ENCODE results near the gene APBB2.
"Not testable (repeated sequence)": the region's sequence is repeated elsewhere in the genome, so short reads cannot be mapped to it uniquely, and the experiment has no call there.

APBB2 gene

DNA sequence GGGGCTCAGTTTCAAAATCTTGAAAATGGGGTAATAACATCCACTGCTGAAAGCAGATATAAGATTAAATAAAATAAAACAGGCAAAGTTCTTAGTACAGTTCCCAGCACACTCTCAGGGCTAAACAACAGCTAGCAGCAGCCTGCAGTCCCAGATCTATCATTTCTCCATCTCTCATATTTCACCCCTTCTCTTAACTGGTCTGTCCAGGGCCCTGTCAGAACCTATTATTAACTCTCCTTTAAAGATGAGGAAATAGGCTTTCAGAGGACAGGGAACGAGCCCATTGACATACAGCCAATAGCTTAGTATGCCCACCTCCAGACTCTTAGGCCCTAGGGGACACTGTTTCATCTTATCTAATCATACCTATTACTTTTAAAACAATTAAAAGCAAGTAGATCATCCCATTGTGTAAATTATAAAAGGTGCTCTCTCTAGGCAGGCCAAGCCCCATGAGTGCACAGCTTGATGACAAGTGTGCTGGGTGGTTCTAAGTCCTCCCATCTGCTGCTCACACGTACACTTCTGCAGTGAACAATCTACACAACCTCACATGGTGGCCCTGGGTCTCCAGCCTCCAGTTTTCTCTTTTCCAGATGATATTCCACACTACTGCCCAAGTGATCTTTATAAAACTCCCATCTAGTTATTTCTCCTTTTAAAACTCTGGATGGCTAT lies 119.0 kb downstream of the APBB2 start:
- no peak for DNase-seq

DNA sequence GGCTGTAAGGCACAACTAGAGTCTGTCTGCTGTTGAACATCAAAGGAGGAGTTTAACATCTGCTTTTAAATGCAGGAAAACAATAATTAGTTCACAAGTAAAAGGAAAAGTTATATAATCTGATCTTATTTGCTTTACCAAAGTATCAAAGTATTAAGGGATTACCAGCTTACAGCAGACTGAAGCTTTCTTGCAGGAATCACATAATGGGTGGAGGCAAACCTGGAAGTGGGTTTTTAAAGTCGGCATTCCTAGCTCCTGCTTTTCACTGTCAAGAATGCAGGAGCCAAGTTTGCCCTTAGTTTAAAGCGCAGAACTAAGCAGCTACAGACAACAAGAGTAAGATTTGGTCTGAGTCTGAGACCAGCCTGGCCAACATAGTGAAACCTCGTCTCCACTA lies 122.2 kb downstream of the APBB2 start:
- DNase-seq, result no peak

DNA sequence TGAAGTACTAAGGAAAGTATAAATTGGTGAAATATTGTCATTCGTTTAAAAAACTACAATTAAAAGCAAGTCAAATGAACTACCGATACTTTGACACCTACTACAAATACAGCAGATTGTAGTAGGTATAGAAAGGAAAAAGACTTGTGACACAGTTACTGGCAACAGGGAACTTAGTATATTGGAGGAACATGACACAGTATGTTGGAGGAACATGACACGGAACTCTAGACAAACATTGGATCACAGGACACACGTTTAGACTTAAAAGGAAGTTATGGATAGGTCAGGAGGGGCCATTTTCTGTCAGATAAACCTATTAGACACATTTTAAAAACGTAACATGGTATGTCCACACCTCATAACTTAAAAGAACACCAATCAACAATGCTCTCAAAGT lies 132.5 kb downstream of the APBB2 start:
- DNase-seq, result no peak

DNA sequence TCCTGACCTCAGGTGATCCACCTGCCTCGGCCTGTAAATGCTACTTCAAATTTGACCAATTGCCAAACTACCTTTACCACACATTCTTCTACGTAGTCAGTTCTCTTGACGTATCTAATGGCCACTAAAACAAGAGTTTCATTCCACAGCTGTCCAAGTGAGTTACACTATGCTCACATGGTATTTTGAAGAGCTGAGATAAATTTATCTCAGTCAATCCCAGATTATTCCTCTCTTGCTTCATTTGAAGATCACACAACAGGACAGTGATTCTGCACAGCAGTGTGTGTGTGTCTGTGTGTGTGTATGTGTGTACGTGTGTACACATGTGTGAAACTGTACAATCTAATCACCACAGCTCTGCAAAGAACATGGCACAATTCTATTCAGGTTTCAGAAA lies 133.4 kb downstream of the APBB2 start:
- no peak for DNase-seq

DNA sequence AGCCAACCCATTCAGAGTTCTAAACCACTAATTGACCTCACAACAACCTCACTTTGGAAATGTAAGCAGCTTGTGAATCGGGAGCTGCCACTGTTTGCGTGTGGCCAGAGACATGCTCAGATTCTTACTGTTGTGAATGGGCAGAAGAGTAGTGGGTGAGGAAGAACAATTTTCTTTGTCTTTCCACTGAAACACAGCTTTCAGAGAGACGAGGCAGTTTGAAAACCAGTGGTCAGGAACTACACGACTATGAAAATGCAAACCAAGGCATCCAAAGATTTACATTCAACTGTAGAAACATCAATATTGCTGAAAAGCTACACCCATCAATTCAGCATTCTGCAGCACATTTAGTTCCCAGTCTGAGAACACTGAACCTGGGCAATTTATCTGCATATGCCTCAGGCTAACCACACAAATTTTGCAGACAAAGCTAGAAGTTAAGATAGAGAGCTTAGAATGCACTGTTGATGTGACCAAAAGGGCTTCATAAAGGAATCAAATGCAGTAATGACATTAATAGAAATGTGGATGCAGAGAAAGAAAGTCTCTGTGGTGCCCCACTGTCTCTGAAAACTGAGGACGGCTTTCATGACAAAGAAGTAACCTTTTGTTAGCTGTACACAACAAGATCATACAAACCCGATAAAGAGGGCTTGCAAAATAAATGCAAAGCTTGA lies 134.3 kb downstream of the APBB2 start:
- DNase-seq, result peak; percentile 63

DNA sequence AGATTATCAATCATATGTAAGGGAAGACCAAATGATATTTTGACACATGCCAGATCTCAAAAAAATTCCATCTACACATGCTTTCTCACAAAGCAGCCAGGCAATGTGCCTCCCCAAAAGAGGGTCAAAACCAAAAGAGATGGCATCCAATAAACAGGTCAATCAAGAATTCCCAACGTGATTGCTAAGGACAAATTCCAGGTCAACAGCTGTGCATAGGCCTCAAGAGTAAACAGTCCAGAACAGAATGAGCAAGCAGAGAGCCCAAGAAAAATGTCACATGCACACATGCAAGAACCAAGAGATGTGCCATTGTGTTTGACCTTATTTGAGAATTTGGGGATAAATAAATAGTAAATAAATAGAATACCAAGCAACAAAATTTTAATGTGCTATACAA lies 136.7 kb downstream of the APBB2 start:
- no peak for DNase-seq

DNA sequence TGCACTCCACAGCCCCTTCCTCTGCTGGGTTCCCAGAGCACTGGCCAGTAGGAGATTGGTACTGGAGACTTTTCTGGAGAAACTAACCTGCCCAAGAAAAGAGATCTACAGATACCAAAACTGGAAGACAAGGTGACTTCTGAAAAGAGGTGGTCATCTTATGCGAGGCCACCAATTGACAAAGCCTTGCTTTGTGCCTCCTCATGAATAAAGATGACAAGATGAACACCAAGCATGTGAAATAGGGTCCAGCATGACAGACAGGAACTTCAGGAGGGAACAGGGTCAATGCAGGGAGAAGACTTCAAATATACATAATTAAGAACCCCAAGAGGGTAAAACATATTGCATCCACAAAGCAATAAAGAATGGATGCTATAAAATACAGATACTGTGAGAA lies 137.9 kb downstream of the APBB2 start:
- no peak for DNase-seq

DNA sequence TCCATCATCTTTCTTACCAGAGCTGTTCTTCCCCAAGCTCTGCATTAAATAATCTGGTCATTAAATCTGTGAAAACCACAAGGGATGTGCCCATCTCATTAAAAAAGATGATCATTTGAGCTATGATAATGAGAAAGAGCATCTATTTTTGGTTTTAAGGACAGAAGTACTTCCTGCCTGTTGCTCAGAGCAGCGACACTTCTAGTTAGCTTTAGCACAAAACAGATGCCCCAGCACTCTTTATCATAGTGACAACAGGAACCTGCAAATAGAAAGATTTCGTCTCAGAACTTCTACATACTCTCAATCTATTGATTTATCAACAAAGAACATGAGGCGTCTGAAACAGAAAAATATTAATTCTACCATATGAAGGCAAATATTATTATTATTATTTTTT lies 140.1 kb downstream of the APBB2 start:
- DNase-seq, result no peak

DNA sequence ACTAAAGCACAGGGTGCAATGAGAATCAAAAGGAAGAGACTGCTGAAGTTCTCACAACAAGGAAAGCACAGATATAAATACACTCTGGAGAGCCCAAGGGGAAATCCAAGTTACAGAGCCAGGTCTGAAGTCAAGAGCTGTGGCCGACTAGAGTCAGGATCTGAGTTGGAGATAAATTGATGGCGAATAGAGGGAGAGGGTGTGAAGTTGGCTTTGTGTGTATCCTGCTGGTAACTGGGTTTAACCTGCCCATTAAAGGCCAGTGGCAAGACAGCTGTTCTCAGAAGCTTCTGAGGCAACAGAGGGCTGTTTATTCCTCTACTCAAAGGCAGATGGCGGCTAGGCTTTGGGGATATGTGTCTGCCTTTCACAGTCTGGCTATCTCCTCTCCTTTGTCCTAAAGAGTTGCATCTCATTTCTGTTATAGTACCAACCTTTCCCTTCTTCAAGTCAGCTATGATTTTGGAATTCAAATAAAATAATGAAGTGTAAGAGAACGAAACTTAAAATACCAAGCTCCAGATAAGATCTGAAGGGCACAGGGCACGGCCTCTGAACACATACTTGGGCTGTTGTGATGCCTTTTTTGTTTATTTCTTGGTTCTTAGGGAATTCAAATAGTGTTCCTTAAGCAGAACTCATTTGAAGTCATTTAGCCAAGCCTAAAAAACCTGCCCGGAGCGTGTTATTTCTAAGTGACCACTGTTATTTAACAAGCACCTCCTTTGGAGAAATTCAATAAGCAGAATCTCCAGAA lies 142.1 kb downstream of the APBB2 start:
- DNase-seq, result peak; percentile 60

DNA sequence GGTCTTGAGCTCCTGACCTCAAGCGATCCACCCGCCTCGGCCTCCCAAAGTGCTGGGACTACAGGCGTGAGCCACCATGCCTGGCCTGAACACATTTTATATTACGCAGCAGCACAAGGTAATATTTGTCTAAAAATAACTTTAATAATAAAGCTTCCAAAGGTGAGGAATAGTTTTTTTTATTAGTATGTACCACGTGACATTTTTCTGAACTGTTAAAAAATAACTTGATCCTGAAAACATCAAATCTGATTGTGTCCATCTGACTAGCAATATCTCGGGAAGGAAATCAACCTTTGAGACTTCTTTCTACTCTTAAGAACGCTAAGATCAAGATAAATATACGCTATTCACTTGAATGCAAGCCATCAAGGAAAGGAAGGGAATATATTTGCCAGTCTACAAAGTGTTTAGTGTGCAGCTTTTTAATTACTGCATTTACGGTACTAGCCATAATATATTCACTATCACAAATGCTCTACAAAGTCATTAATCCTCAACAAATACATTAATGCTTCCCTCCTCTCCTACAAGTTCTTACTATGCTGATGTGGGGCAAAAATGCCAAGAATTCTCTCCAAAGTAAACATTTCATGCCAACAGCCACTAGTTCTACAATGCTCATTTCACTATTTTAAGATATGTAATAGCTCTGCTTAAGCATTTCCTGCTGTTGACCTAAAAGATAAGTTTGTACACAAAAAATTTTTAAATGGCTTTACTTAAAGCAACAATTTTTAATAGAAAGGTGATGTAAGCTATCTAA lies 143.6 kb downstream of the APBB2 start:
- no peak for DNase-seq

DNA sequence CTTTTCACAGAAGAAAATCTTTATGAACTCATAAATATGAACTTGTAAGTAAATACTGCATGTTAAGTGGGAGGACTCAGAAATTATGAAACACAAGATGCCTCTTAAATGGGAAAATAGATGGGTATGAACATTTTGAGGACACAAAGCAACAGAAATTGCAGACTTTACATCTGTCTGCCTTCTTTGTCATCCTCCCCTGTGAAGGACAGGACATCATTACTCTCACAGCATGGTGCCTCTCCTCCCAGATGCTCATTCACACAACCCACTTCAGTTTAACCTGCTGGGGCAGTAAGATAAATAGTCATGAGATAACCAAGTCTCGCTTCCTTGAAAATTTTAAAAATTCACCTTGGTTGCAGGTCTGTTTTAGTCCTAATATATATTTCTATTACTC lies 144.5 kb downstream of the APBB2 start:
- DNase-seq, result no peak

DNA sequence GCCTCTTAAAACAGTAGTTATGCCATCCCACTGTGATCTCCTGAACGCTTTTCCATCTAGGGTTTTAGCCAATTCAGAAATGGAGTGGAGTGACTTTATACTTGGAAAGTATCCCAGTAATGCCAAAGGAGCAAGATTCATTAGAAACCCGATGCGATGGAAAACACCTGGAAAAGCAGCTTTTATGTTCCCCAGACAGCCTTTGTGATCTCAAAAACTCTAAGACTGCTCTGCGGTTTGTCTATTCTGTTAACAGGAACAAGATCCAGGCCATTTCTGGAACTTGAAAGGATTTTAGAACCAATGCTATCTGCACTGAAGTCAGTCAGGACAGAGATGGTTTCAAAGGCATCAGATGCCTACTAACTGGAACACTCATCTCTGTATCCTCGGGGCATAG lies 145.1 kb downstream of the APBB2 start:
- no peak for DNase-seq

DNA sequence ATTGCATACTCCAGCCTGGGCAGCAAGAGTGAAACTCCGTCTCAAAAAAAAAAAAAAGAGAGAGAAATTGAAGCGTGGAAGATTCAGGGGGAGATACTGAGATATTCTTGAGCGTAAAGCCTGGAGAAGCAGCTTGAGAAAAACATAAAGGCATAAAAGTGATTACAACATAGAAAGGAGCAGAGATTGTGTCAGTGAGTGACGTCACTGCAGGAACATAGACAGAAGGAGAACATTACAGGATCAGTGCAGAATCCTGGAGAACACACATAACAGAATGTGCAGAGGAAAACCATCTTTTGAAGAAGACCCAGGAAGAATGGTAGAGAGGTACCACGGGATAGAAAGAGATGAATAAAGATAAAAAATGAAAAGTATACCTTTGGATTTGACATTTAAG lies 147.0 kb downstream of the APBB2 start:
- no peak for DNase-seq

DNA sequence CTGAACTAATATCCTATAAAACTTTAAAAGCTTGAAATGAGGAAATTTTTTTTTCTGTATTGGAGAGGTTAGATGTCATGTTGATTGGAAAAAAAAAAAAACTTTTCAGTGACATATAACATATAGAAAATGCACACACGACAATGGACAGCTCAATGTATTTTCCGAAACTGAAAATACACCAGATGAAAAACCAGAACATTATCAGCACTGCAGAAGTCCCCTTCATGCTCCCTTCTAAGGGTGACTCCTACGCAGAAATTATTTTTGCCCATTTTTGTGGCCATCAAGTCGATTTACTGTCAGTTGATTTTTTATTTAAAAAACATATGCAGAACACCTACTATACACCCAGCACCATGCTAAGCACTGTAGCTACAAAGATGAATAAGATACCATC lies 148.3 kb downstream of the APBB2 start:
- DNase-seq, result no peak

DNA sequence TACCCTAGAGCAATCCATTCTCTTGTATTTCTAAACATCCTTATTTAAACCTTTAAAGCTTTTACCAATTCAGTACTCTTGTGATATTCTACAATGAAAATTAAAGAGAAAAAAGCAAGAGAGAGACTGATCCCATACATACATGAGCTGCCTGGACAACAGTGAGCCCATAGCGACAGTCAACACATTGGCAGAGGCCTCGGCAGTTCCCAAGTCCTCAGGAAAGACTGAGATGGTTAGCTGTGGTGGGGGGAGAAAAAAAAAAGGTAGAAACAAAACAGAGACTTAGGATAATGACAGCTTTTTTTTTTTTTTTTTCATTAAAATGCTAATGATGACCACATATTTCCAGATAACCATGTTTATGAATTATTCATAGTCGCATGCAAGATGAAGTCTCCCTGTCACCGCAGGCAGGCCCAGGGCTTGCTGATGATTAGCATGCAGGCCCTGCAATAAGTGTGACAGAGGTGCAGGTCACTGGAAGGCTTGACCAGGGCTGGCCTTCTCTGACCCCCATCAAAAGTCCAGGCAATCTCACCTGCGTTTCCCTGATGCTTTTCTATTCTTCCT lies 148.8 kb downstream of the APBB2 start:
- DNase-seq, result no peak

DNA sequence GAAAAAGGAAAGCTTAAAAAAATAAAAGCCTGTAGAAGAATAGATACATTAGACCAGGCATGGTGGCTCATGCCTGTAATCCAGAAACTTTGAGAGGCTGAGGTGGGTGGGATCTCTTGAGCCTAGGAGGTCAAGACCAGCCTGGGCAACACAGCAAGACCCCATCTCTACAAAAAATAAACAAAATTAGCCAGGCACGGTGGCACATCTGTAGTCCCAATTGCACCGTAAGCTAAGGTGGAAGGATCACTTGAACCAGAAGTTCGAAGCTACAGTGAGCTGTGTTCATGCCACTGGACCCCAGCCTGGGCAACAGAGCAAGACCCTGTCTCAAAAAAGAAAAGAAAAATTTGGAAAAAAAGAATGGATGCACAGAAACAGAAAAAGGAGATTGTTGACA lies 149.4 kb downstream of the APBB2 start:
- DNase-seq, result no peak

DNA sequence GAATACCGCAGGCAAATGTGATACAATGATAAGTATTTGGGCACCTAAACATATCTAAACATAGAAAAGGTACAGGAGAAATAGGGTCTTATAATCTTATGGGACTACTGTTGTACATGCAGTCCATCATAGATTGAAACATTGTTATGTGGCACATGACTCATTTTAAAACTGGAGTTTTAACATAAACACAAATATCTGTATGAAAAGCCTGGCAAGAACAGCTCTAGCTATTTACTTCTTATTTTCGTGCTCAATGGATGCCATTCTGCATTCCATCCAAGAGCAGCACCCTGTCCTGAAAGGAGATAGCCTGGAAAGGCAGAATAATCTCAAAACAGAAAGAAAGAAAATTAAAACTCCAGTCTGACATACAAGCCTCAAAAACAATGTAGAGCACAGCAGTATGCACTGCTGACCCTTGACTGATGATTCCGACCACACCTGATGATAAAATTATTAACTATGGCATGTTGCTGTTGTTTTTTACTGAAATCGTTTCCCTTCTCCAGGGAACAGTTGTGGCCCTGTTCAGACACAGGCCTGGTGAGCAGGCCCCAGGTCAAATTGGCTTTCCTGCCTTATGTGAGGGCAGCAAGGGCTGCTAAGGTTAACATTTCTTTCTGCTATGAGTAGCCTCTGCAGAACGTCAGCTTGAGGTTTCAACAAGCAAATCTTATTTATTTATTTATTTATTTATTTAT lies 152.7 kb downstream of the APBB2 start:
- DNase-seq, result no peak

DNA sequence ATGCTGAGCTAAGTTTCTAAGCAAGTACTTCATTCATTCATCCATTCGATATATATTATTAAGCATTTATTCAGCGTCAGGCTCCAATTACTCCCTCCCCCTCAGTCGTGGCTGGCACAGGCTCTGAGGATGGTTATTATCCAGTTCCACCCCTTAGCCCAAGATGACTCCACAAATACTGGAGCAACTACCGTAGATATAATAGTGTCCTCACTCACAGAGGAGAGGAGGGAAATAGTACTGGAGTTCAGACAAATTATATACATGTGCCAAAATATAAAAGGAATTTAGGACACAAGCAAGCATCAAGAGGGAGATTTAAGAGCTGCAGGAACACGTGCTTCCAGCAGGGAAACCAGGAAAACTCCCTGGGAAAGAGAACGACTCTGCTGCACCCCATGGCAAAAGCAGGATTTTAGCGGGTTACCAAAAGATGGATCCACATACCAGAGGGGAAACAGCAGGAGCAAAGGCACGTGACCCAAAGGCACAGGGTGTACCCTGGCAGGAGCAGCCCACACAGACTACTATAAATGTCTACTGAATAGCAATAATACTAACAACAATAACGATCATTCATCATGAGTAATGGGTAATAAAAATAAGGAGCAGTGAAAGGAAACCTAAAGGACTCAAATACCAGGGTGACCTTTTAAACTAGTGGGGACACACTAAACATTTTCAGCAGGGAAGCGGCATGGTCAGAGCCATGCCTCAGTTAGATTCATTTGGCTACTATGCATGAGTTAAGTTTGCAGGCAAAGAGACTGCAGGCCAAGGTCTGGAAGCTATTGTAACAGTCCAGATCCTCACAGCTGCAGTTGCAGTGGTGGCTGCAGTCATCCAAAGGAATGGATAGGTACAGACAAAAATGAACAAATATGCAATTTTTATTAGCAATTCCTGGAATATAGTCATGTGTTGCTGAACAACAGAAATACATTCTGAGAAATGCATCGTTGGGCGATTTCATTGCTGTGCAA lies 153.7 kb downstream of the APBB2 start:
- DNase-seq, result peak; percentile 48

DNA sequence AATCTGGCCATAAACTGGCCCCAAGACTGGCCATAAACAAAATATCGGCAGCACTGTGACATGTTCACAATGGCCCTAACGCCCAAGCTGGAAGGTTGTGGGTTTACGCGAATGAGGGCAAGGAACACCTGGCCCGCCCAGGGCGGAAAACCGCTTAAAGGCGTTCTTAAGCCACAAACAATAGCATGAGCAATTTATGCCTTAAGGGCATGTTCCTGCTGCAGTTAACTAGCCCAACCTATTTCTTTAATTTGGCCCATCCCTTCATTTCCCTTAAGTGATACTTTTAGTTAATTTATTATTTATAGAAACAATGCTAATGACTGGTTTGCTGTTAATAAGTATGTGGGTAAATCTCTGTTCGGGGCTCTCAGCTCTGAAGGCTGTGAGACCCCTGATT lies 154.9 kb downstream of the APBB2 start:
- not testable (repeated sequence) for DNase-seq

DNA sequence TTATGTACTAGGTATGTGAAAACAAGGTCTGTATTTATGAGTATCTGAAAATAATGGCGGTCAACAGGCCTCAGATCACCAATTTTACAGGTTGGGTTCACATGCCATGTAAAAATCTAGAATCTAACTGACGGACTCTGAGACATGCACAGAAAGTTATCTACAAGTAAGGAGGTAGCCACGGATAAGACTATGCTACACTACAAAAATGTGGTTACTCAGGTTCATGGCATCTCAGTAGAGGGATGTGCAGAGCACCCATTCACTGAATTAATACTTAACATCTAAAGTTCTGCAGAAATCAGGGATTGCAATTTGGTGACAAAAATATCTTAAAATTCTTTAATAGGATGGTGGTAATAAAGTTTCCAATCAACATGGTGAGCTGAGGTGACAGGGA lies 155.9 kb downstream of the APBB2 start:
- no peak for DNase-seq

DNA sequence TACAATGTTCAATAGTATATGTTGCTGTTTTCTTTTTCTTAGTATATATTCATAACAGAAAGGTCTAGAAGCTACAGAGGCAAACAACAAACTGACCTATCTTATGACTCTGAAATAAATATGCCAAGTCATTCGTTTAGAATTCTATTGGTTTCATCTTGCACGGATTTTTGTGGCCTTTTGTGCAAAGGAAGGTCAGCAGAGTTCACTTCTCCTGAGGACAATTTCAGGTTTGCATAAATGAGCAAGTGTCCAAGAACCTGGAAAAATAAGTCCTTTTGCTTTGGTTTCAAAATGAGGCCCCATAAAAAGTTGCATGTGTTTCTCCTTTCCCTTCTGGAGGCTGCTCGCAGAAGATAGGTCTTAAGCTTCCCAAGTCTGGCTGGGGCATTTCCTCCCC lies 156.9 kb downstream of the APBB2 start:
- no peak for DNase-seq
